IMR-90 (cell line): ENCODE measurements around the gene OPRL1.

Experiments
- FOS ChIP-seq: fragments of 150-350 bp; IDR thresholded peaks from 2 replicates; pipeline ENCODE4 v1.6.1; 2016; ENCODE audit warnings: low read depth, low read length
- MAFK ChIP-seq: IDR thresholded peaks from 2 replicates; pipeline ENCODE4 v1.6.1; 2012; ENCODE audit warnings: low read depth, low read length, improper control_type of control experiment
- POLR2A ChIP-seq: IDR thresholded peaks from 2 replicates; pipeline ENCODE4 v1.6.1; 2012; ENCODE audit warnings: mild to moderate bottlenecking, low read depth, low read length
- RCOR1 ChIP-seq: IDR thresholded peaks from 2 replicates; pipeline ENCODE4 v1.6.1; 2012; ENCODE audit warnings: mild to moderate bottlenecking, low read length, improper control_type of control experiment; ENCODE audit not compliant: insufficient replicate concordance
- RFX5 ChIP-seq: IDR thresholded peaks from 2 replicates; pipeline ENCODE4 v1.8.0; 2012; ENCODE audit warnings: low read depth, mild to moderate bottlenecking, low read length, moderate library complexity
- SMC3 ChIP-seq: fragments of 150-350 bp; IDR thresholded peaks from 2 replicates; pipeline ENCODE4 v1.6.1; 2016; ENCODE audit warnings: low read depth, mild to moderate bottlenecking, antibody characterized with exemption, low read length, moderate library complexity
- TF ChIP-seq, protein P1 (sequence below): conservative IDR thresholded peaks from 2 replicates; pipeline ENCODE4 v1.5.1; 2012; ENCODE audit warnings: mild to moderate bottlenecking, low read depth, low read length, improper control_type of control experiment

DNA sequence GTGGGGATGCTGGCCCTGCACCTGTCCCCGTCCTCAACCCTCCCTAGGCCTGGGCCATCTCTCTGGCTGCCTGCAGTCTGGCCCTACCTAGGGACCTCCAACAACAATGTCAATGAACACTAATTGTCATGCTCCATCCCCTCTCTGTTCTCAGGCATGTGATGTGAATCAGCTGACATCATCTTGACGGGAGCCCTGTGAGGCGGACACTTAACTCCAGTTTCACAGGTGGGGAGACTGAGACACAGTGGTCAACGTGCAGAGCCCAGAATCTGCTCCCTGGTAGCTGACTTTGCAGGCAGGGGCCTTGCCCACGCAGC, 17.6 kb upstream of the OPRL1 start:
- TF ChIP-seq MAFK (no peak), POLR2A (no peak), FOS (no peak), SMC3 (no peak), RCOR1 (no peak), RFX5 (no peak)
- TF ChIP-seq, protein P1, sequence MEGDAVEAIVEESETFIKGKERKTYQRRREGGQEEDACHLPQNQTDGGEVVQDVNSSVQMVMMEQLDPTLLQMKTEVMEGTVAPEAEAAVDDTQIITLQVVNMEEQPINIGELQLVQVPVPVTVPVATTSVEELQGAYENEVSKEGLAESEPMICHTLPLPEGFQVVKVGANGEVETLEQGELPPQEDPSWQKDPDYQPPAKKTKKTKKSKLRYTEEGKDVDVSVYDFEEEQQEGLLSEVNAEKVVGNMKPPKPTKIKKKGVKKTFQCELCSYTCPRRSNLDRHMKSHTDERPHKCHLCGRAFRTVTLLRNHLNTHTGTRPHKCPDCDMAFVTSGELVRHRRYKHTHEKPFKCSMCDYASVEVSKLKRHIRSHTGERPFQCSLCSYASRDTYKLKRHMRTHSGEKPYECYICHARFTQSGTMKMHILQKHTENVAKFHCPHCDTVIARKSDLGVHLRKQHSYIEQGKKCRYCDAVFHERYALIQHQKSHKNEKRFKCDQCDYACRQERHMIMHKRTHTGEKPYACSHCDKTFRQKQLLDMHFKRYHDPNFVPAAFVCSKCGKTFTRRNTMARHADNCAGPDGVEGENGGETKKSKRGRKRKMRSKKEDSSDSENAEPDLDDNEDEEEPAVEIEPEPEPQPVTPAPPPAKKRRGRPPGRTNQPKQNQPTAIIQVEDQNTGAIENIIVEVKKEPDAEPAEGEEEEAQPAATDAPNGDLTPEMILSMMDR, result no peak
